ENCODE measurements around the gene MEFV. TPM values are rescaled to one million over a fixed set of nuclear protein-coding genes. Genes with fewer than 3 reads are reported as not detected.
A peak's percentile ranks its signal among the peaks of the same experiment; 100 is the strongest.

The MEFV gene
- total and polyA plus RNA-seq, 2 donors (not counting 1 experiment from before 2014, with no cell fraction given) = 0.24 to 0.25 TPM

DNA sequence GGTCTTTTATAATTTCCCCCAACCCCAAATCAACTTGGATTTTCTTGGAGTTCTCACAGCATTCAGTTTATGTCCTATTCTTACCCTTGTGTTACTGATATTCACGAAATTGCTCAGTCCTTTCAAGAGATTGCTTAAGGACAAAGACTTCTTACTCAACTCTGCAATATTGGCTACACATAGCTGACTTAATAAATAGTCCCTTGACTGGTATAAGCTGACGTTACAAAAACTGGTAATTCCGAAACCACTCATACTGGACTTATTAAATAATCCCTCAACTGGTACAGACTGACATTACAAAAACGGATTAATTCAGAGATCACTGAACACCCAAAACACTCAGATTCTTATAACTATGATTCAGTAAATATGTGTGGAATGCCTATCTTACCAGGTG lies 47.9 kb upstream of the MEFV start:
- Mint-ChIP-seq H3K4me3 (peak overlapping the region; percentile 88), H3K9me3 (ENCODE audit: insufficient read depth) (peaks cover 6% of the 10 kb centered on the region), H3K27ac (peak overlapping the region; percentile 89), H3K4me1 (peaks cover 21% of the 10 kb centered on the region), H3K27me3 (no peaks in the 10 kb centered on the region)
- ChIA-PET CTCF (interaction anchor here (0.6 kb wide), 1 partner anchor 38 kb away, joined by 3 read pairs; no protein-coding TSS in a partner anchor), POLR2A (interaction anchor here (0.9 to 2.4 kb wide), 3 partner anchors 21 to 153 kb away, joined by 3 to 18 read pairs (median 3); partner anchors contain the start of gene ZNF263)
- intact Hi-C loops (cut with micrococcal nuclease) = no loop called here
- Histone ChIP-seq H3K4me1 (ENCODE audit: control insufficient read depth in 2 of 2, insufficient read depth in 2 of 2, low read length in 2 of 2) (peaks cover 8 to 14% of the 10 kb centered on the region in 2 donors), H3K79me2 (ENCODE audit: control insufficient read depth, insufficient read depth, low read length) (peaks cover 42% of the 10 kb centered on the region), H4K20me1 (ENCODE audit: control insufficient read depth, insufficient read depth, low read length, poor library complexity, severe bottlenecking) (no peaks in the 10 kb centered on the region), H3K27me3 (replicated peaks in 1 of 4; ENCODE audit: control extremely low read depth in 1 of 4, control insufficient read depth in 3 of 4, insufficient read depth in 4 of 4, low read length in 3 of 4) (no peaks in the 10 kb centered on the region), H3K9ac (ENCODE audit: low read length) (peak overlapping the region; percentile 93), H3K36me3 (replicated peaks in 1 of 2; ENCODE audit: control extremely low read depth in 1 of 2, control insufficient read depth in 1 of 2, extremely low read depth in 1 of 2, insufficient read depth in 2 of 2, low read length in 1 of 2) (peaks cover 19 to 25% of the 10 kb centered on the region in 2 experiments), H3K27ac (ENCODE audit: low read length in 2 of 2) (peak overlapping the region in 1 of 2 donors; percentile 93), H2AFZ (ENCODE audit: insufficient read depth, low read depth, low read length, poor library complexity, severe bottlenecking) (peak overlapping the region; percentile 95), H3K9me3 (ENCODE audit: control extremely low read depth in 1 of 3, control insufficient read depth in 2 of 3, insufficient read depth in 1 of 3, low read length in 2 of 3) (peaks cover 9 to 26% (median 16%) of the 10 kb centered on the region in 3 donors), H3K4me3 (ENCODE audit: control extremely low read depth in 1 of 5, extremely low read depth in 1 of 5, insufficient read depth in 1 of 5, low read depth in 2 of 5, low read length in 4 of 5) (peak overlapping the region in 4 of 5 experiments; percentile 71 to 86 (median 80)), H3K4me2 (replicated peaks; ENCODE audit: low read depth, low read length, poor library complexity, severe bottlenecking) (peak overlapping the region; percentile 91)
- 78% methylated on average over 1 of the region's 4 CpGs for WGBS (ENCODE audit: insufficient coverage)
- DNase-seq = no peak
- ATAC-seq (ENCODE audit: low read depth) = no peak
- no peak for TF ChIP-seq EZH2 (IDR thresholded peaks at IDR 0.05; ENCODE audit: borderline replicate concordance, insufficient read depth, low read depth, low read length, poor library complexity, severe bottlenecking)
- TF ChIP-seq, protein P1, sequence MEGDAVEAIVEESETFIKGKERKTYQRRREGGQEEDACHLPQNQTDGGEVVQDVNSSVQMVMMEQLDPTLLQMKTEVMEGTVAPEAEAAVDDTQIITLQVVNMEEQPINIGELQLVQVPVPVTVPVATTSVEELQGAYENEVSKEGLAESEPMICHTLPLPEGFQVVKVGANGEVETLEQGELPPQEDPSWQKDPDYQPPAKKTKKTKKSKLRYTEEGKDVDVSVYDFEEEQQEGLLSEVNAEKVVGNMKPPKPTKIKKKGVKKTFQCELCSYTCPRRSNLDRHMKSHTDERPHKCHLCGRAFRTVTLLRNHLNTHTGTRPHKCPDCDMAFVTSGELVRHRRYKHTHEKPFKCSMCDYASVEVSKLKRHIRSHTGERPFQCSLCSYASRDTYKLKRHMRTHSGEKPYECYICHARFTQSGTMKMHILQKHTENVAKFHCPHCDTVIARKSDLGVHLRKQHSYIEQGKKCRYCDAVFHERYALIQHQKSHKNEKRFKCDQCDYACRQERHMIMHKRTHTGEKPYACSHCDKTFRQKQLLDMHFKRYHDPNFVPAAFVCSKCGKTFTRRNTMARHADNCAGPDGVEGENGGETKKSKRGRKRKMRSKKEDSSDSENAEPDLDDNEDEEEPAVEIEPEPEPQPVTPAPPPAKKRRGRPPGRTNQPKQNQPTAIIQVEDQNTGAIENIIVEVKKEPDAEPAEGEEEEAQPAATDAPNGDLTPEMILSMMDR (IDR thresholded peaks at IDR 0.05) = no peak

DNA sequence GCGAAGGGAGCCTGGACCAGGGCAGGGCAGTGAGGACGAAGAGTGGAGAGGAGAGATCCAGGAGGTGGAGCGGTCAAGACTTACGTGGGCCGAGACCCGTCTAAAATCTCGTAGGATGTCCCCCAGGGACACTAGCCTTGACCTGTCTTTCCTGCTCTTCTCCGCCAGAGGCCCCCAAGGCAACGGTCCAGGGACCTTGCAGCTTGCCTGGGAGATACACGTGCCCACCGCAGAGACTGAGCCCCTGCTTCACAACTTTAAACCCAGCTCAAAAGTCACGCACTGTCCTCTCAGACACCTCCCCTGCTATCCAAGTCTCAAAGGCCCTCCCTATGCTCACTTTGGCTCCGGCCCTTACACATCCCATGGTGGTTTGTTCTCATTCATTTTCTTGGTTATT lies 39.4 kb upstream of the MEFV start:
- no peak for TF ChIP-seq EZH2 (IDR thresholded peaks at IDR 0.05; ENCODE audit: borderline replicate concordance, insufficient read depth, low read depth, low read length, poor library complexity, severe bottlenecking)
- TF ChIP-seq, protein P1 (IDR thresholded peaks at IDR 0.05) = no peak
- CTCF ChIA-PET = no interaction called here
- Mint-ChIP-seq H3K9me3 (ENCODE audit: insufficient read depth) (peaks cover 13% of the 10 kb centered on the region), H3K4me3 (no peak overlapping the region), H3K27me3 (no peaks in the 10 kb centered on the region), H3K4me1 (peaks cover 8% of the 10 kb centered on the region), H3K27ac (no peak overlapping the region)
- ATAC-seq (ENCODE audit: low read depth) (no peak), DNase-seq (no peak)
- POLR2A ChIA-PET = no interaction called here
- intact Hi-C loops (cut with micrococcal nuclease) = no loop called here
- Histone ChIP-seq H3K4me2 (replicated peaks; ENCODE audit: low read depth, low read length, poor library complexity, severe bottlenecking) (no peak overlapping the region), H4K20me1 (ENCODE audit: control insufficient read depth, insufficient read depth, low read length, poor library complexity, severe bottlenecking) (no peaks in the 10 kb centered on the region), H3K36me3 (replicated peaks in 1 of 2; ENCODE audit: control extremely low read depth in 1 of 2, control insufficient read depth in 1 of 2, extremely low read depth in 1 of 2, insufficient read depth in 2 of 2, low read length in 1 of 2) (peaks cover 12 to 19% of the 10 kb centered on the region in 2 experiments), H3K4me3 (ENCODE audit: control extremely low read depth in 1 of 5, extremely low read depth in 1 of 5, insufficient read depth in 1 of 5, low read depth in 2 of 5, low read length in 4 of 5) (no peak overlapping the region), H3K9me3 (ENCODE audit: control extremely low read depth in 1 of 3, control insufficient read depth in 2 of 3, insufficient read depth in 1 of 3, low read length in 2 of 3) (peaks cover 13 to 41% (median 37%) of the 10 kb centered on the region in 3 donors), H3K27ac (ENCODE audit: low read length in 2 of 2) (no peak overlapping the region), H2AFZ (ENCODE audit: insufficient read depth, low read depth, low read length, poor library complexity, severe bottlenecking) (no peak overlapping the region), H3K9ac (ENCODE audit: low read length) (no peak overlapping the region), H3K27me3 (replicated peaks in 1 of 4; ENCODE audit: control extremely low read depth in 1 of 4, control insufficient read depth in 3 of 4, insufficient read depth in 4 of 4, low read length in 3 of 4) (no peaks in the 10 kb centered on the region), H3K79me2 (ENCODE audit: control insufficient read depth, insufficient read depth, low read length) (peaks cover 10% of the 10 kb centered on the region), H3K4me1 (ENCODE audit: control insufficient read depth in 2 of 2, insufficient read depth in 2 of 2, low read length in 2 of 2) (no peaks in the 10 kb centered on the region)
- 89% methylated on average over 13 of the region's 13 CpGs for WGBS (ENCODE audit: insufficient coverage)

Measured in B cell (primary cell).